Measurements from ENCODE around the gene TTC7B. TPM values are rescaled to one million over a fixed set of nuclear protein-coding genes. Genes with fewer than 3 reads are reported as not detected.

The TTC7B gene
- total and polyA plus RNA-seq, 7 donors, result 5.5 to 70.9 (median 46.8) TPM

DNA sequence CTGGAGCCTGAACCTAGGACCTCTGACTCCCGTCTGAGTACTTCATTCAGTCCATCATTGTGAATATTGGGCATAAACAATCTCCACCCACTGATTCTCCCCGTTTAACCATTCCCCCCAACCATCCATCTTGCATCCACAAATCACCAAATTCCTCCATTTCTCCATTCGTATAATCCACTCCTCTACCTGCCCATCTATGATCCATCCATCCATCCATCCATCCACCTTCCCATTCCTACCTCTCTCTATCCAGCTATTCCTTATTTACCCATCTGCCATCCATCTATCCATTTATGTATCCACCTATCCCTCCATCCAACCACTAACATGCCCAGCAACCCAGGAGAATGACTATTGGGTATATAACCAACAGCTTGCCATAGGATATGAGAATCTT, 331.9 kb downstream of the TTC7B start:
- WGBS, 2 donors, result 79 to 84% methylated on average over 3 of the region's 3 CpGs
- Histone ChIP-seq H3K4me3 (no peak overlapping the region), H3K4me1 (peaks cover 0 to 9% (median 0%) of the 10 kb centered on the region in 4 donors), H3K27ac (no peak overlapping the region), H3K36me3 (no peaks in the 10 kb centered on the region), H3K27me3 (no peaks in the 10 kb centered on the region), H3K9me3 (no peaks in the 10 kb centered on the region)
- intact Hi-C loops (cut with DNase I), result no loop called here
- no peak for DNase-seq
- no peak for TF ChIP-seq EP300 (IDR thresholded peaks at IDR 0.05)
- no peak for TF ChIP-seq POLR2AphosphoS5 (IDR thresholded peaks at IDR 0.05)
- TF ChIP-seq POLR2A (IDR thresholded peaks at IDR 0.05), result no peak
- TF ChIP-seq CTCF (IDR thresholded peaks at IDR 0.05), result no peak

DNA sequence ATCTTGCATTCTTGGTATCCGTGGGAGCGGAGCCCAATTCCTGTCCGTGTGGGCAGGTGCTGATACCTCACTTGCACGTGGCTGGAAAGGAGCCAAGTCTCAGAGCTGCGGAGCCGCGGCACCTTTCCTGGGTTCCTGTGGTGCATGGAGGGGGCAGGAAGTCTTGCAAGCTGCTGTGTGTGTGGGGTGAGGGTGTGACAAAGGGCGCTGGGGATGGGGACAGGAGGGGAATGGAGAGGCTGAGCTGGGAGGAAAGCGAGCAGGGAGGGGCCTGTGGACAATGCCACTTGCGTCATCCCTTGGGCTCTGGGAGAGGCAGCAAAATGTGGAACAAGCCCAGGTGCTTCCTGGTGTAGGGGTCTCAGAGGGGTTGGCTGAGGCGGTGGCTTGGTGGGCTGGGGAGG, 332.7 kb downstream of the TTC7B start:
- Histone ChIP-seq H3K4me3 (no peak overlapping the region), H3K36me3 (no peaks in the 10 kb centered on the region), H3K9me3 (no peaks in the 10 kb centered on the region), H3K27me3 (no peaks in the 10 kb centered on the region), H3K27ac (no peak overlapping the region), H3K4me1 (peaks cover 0 to 9% (median 0%) of the 10 kb centered on the region in 4 donors)
- intact Hi-C loops (cut with DNase I), result no loop called here
- DNase-seq, result no peak
- 8 to 16% methylated on average over 11 of the region's 11 CpGs for WGBS, 2 donors
- TF ChIP-seq CTCF (IDR thresholded peaks at IDR 0.05) (no peak), POLR2A (IDR thresholded peaks at IDR 0.05) (no peak), EP300 (IDR thresholded peaks at IDR 0.05) (no peak), POLR2AphosphoS5 (IDR thresholded peaks at IDR 0.05) (no peak)

GRCh38 chr14:90483117-90483516, 333.1 kb downstream of the TTC7B start:
- Histone ChIP-seq H3K4me1 (peaks cover 0 to 9% (median 0%) of the 10 kb centered on the region in 4 donors), H3K9me3 (no peaks in the 10 kb centered on the region), H3K27me3 (no peaks in the 10 kb centered on the region), H3K36me3 (no peaks in the 10 kb centered on the region), H3K4me3 (no peak overlapping the region), H3K27ac (peak overlapping the region in 2 of 4 donors; percentile 29 to 46)
- 66 to 86% methylated on average over 2 of the region's 2 CpGs for WGBS, 2 donors
- DNase-seq, result no peak
- TF ChIP-seq POLR2A (IDR thresholded peaks at IDR 0.05) (no peak), CTCF (IDR thresholded peaks at IDR 0.05) (no peak), POLR2AphosphoS5 (IDR thresholded peaks at IDR 0.05) (no peak), EP300 (IDR thresholded peaks at IDR 0.05) (no peak)
- intact Hi-C loops (cut with DNase I), result no loop called here

DNA sequence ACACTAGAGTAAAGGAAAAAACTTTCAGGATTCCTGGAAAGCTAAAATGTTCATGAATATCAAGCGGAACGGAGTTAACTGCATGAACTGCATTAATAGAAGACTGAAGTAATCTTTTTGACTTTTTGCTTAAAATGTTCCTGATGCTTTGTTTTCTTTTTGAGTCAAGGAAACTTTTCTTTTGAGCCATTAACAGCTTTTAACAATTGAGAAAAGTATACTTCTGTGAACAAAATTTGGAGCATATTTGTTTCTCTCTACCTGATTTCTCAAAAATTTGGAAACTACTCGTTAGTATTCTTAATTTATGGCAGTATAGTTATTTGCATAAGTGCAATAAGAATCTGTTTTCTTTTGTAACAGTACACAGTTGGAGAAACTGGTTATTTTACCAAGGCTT, 340.9 kb downstream of the TTC7B start:
- H3K9me3 ChIP-seq, result peaks cover 0 to 9% (median 0%) of the 10 kb centered on the region in 4 donors
- H3K27me3 ChIP-seq, result no peaks in the 10 kb centered on the region
- no peak overlapping the region for H3K4me3 ChIP-seq
- H3K27ac ChIP-seq, result no peak overlapping the region
- 88 to 92% methylated on average over 3 of the region's 3 CpGs for WGBS, 2 donors
- no peak for TF ChIP-seq EP300 (IDR thresholded peaks at IDR 0.05)
- TF ChIP-seq POLR2AphosphoS5 (IDR thresholded peaks at IDR 0.05), result no peak
- no peak for TF ChIP-seq CTCF (IDR thresholded peaks at IDR 0.05)
- TF ChIP-seq POLR2A (IDR thresholded peaks at IDR 0.05), result no peak
- intact Hi-C loops (cut with DNase I), result no loop called here
- no peaks in the 10 kb centered on the region for H3K4me1 ChIP-seq
- no peak for DNase-seq
- no peaks in the 10 kb centered on the region for H3K36me3 ChIP-seq

Other genes with a start within 250 kb of the TTC7B start
- gene RPS6KA5, start 244.2 kb upstream of the TTC7B start, total RNA-seq, result 10 to 100 TPM; 18.2 to 36.4 (median 25.9) TPM
- 1 to 10 TPM; 3.6 to 7.3 (median 6.2) TPM for gene RPS6KA5, start 244.2 kb upstream of the TTC7B start, polyA plus RNA-seq